Measurements from ENCODE around the gene PGLYRP2. TPM values are rescaled to one million over a fixed set of nuclear protein-coding genes. Genes with fewer than 3 reads are reported as not detected.
"Not testable (repeated sequence)": the region's sequence is repeated elsewhere in the genome, so short reads cannot be mapped to it uniquely, and the experiment has no call there.

PGLYRP2 gene
- polyA plus RNA-seq, 1 experiment: not detected

DNA sequence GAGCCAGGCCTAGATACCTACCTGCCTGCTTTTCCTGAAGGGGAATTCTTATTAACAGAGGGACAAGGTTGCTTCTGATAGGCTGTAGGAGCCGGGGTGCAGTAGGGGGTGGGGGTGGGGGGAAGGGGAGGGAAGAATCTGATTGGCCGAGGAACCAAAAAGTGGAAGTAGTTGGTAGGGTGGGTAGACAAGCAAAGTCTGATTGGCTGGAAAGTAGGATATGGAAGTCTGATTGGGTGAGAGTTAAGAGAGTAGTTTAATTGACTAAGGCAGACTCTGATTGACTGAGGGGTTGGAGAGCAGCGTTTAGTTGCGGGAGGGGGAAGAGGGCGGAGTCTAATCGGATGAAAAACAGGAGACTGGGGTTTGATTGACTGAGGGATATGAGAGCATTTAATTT, 19.6 kb upstream of the PGLYRP2 start:
- Histone ChIP-seq H3K36me3 (ENCODE audit: control insufficient read depth, insufficient read depth, low read length) (no peaks in the 10 kb centered on the region), H3K4me3 (ENCODE audit: low read depth, low read length) (no peak overlapping the region), H3K27me3 (ENCODE audit: control insufficient read depth, insufficient read depth, low read length) (no peaks in the 10 kb centered on the region)
- ChIA-PET CTCF (no interaction called here), POLR2A (no interaction called here)
- TF ChIP-seq, protein P1, sequence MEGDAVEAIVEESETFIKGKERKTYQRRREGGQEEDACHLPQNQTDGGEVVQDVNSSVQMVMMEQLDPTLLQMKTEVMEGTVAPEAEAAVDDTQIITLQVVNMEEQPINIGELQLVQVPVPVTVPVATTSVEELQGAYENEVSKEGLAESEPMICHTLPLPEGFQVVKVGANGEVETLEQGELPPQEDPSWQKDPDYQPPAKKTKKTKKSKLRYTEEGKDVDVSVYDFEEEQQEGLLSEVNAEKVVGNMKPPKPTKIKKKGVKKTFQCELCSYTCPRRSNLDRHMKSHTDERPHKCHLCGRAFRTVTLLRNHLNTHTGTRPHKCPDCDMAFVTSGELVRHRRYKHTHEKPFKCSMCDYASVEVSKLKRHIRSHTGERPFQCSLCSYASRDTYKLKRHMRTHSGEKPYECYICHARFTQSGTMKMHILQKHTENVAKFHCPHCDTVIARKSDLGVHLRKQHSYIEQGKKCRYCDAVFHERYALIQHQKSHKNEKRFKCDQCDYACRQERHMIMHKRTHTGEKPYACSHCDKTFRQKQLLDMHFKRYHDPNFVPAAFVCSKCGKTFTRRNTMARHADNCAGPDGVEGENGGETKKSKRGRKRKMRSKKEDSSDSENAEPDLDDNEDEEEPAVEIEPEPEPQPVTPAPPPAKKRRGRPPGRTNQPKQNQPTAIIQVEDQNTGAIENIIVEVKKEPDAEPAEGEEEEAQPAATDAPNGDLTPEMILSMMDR (IDR thresholded peaks at IDR 0.05; ENCODE audit: insufficient read depth, low read depth, low read length): no peak
- DNase-seq (ENCODE audit: low read depth): no peak

DNA sequence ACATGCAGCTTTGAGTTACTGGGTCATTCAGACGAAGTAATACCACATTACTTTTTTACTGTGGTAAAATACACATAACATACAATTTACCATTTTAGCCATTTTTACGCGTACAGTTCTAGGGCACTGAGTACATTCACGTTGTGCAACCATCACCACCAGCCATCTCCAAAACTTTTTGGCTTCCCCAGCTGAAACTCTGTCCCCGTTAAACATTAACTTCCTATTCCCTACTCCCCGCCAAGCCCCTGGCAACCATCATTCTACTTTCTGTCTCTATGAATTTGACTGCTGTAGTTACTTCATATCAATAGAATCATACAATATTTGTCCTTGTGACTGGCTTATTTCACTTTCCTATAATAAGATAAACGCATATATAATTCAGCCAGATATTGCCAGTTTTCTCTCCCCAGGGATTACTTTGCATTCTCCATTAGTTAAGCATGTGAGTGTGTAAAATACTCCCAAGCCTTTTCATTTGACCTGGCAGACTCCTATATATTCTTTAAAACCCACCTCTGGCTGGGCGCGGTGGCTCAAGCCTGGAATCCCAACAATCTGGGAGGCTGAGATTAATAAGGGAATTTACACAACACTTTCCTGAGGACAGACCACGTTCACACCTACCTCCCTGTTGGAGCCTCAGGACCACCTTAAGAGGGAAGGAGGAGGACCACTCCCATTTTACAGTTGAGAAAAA, 19.0 kb upstream of the PGLYRP2 start:
- POLR2A ChIA-PET: no interaction called here
- TF ChIP-seq, protein P1 (IDR thresholded peaks at IDR 0.05; ENCODE audit: insufficient read depth, low read depth, low read length): no peak
- Histone ChIP-seq H3K27me3 (ENCODE audit: control insufficient read depth, insufficient read depth, low read length) (no peaks in the 10 kb centered on the region), H3K36me3 (ENCODE audit: control insufficient read depth, insufficient read depth, low read length) (no peaks in the 10 kb centered on the region), H3K4me3 (ENCODE audit: low read depth, low read length) (no peak overlapping the region)
- CTCF ChIA-PET: no interaction called here
- no peak for DNase-seq (ENCODE audit: low read depth)

DNA sequence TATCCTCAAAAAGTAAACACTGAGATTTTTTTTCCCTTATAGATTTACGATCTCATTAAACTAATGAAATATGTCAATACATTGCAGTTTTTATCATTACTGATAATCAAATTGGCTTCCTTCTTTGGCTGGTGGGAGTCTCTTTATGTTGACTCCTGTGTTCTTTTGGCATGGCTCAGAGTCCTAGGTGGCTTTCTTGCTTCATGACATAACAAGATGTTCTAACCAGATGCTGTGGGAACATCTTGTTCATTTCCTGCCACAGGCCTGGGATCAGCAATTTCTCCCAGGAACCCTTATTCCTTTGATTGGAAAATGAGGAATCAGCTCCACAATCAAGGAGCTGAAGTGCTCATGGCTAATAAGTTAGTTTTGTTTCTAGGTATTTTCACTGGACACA, 15.8 kb upstream of the PGLYRP2 start:
- ChIA-PET POLR2A (no interaction called here), CTCF (no interaction called here)
- Histone ChIP-seq H3K36me3 (ENCODE audit: control insufficient read depth, insufficient read depth, low read length) (no peaks in the 10 kb centered on the region), H3K4me3 (ENCODE audit: low read depth, low read length) (no peak overlapping the region), H3K27me3 (ENCODE audit: control insufficient read depth, insufficient read depth, low read length) (no peaks in the 10 kb centered on the region)
- TF ChIP-seq, protein P1 (IDR thresholded peaks at IDR 0.05; ENCODE audit: insufficient read depth, low read depth, low read length): no peak
- no peak for DNase-seq (ENCODE audit: low read depth)

DNA sequence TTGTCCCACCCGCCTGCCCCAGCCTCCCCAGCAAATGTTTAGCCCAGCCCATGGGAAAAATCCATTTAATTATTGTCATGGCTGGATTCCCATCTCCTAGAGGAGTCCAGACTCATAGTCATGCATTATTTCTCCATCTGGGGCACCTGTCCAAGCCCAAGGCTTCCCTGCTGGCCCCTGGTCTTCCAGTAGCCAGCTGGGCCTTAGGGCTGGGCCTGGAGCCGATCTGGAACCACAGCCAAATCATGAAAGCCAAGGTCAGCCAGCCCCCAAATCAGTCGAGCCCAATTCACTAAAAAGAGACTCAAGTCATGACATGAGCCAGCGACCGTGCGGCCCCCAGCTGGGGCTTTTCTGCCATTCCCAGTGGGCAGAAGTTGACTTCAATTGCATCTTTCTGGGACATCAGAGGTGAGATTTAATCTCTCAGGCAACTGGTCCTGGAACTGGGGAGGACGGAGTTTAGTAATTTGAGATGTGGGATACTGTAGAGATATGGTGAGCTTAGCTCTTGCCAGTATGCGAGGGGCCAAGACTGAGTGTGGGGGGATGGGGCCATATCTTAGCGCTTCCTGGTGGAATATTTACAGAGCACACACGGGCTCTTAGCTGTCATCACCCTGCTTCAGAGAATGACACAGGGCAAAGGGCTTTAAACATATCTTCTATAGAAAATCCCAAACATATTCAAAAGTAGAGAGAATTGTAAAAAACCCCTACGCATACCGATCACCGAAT, 9.4 kb upstream of the PGLYRP2 start:
- ChIA-PET POLR2A (no interaction called here), CTCF (no interaction called here)
- H3K36me3 ChIP-seq (ENCODE audit: control insufficient read depth, insufficient read depth, low read length): no peaks in the 10 kb centered on the region
- TF ChIP-seq, protein P1 (IDR thresholded peaks at IDR 0.05; ENCODE audit: insufficient read depth, low read depth, low read length): no peak
- no peak overlapping the region for H3K4me3 ChIP-seq (ENCODE audit: low read depth, low read length)
- no peaks in the 10 kb centered on the region for H3K27me3 ChIP-seq (ENCODE audit: control insufficient read depth, insufficient read depth, low read length)
- no peak for DNase-seq (ENCODE audit: low read depth)

DNA sequence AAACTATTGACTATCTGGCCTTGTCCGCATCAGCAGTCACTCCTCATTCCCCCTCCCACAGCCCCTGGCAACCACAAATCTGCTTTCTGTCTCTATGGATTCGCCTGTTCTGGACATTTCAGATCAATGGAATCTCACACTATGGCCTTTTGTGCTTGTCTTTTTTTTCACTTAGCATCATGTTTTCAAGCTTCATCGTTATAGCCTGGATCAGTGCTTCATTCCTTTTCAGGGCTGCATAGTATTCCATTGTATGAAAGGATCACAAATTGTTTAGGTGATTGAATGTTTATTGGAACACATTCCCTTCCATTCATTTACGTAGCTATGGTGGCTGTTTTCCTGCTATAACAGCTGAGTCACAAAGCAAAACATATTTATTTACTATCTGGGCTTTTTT, 7.7 kb upstream of the PGLYRP2 start:
- Histone ChIP-seq H3K27me3 (ENCODE audit: control insufficient read depth, insufficient read depth, low read length) (no peaks in the 10 kb centered on the region), H3K4me3 (ENCODE audit: low read depth, low read length) (no peak overlapping the region), H3K36me3 (ENCODE audit: control insufficient read depth, insufficient read depth, low read length) (no peaks in the 10 kb centered on the region)
- CTCF ChIA-PET: no interaction called here
- DNase-seq (ENCODE audit: low read depth): no peak
- TF ChIP-seq, protein P1 (IDR thresholded peaks at IDR 0.05; ENCODE audit: insufficient read depth, low read depth, low read length): no peak
- POLR2A ChIA-PET: no interaction called here

DNA sequence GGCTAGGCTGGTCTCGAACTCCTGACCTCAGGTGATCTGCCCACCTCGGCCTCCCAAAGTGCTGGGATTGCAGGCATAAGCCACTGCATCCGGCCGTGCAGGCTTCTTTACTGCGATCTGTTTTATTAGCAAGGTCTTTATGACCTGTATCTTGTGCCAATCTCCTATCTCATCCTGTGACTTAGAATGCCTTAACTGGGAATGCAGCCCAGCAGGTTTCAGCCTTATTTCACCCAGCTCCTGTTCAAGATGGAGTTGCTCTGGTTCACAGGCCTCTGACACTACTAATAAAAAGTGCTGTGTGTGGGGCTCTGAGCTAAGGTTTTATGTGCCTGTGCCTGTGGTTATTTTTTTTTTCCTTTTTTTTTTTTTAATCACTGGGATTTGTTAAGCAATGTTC, 6.5 kb upstream of the PGLYRP2 start:
- CTCF ChIA-PET; H3K36me3 ChIP-seq (ENCODE audit: control insufficient read depth, insufficient read depth, low read length); POLR2A ChIA-PET; H3K4me3 ChIP-seq (ENCODE audit: low read depth, low read length); DNase-seq (ENCODE audit: low read depth); H3K27me3 ChIP-seq (ENCODE audit: control insufficient read depth, insufficient read depth, low read length): not testable (repeated sequence)

DNA sequence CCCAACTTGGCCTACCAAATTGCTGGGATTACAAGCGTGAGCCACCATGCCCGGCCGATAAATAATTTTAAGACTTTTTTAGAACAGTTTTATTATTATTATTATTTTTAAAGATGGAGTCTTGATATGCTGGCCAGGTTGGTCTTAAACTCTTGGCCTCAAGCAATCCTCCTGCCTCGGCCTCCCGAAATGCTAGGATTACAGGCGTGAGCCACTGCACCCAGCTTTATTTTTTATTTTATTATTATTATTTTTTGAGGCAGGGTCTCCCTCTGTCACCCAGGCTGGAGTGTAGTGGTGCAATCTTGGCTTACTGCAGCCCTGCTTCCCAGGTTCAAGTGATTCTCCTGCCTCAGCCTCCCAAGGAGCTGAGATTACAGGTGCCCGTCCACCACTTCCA, 1.7 kb upstream of the PGLYRP2 start:
- DNase-seq (ENCODE audit: low read depth); H3K36me3 ChIP-seq (ENCODE audit: control insufficient read depth, insufficient read depth, low read length); H3K27me3 ChIP-seq (ENCODE audit: control insufficient read depth, insufficient read depth, low read length); H3K4me3 ChIP-seq (ENCODE audit: low read depth, low read length); POLR2A ChIA-PET: not testable (repeated sequence)
- CTCF ChIA-PET: interaction anchor here (1.1 to 1.5 kb wide), 2 partner anchors 19 to 229 kb away, joined by 3 read pairs; no protein-coding TSS in a partner anchor
